Endodermal cell (in vitro differentiated cells): ENCODE results near the gene CREBL2. TPM values are rescaled to one million over a fixed set of nuclear protein-coding genes. Genes with fewer than 3 reads are reported as not detected.

Experiments
- DNase-seq: peaks from one replicate; pipeline ENCODE4 v3.0.0-alpha.2; 2017
- H3K27ac ChIP-seq: 2 replicates; pipeline ENCODE4 v1.5.1; 2013; ENCODE audit warnings: mild to moderate bottlenecking, low read depth, low read length, moderate library complexity
- H3K27me3 ChIP-seq: 2 replicates; pipeline ENCODE4 v1.6.1; 2013; ENCODE audit warnings: mild to moderate bottlenecking, low read length, moderate library complexity; ENCODE audit not compliant: insufficient read depth, control insufficient read depth, poor library complexity, severe bottlenecking
- H3K36me3 ChIP-seq: 2 replicates; pipeline ENCODE4 v1.7.0; 2013; ENCODE audit warnings: mild to moderate bottlenecking, low read length, moderate library complexity; ENCODE audit not compliant: control insufficient read depth, insufficient read depth
- H3K4me1 ChIP-seq: one replicate; pipeline ENCODE4 v1.7.0; 2013; ENCODE audit warnings: low read length; ENCODE audit not compliant: control insufficient read depth, insufficient read depth
- H3K4me3 ChIP-seq: 2 replicates; pipeline ENCODE4 v1.5.1; 2013; ENCODE audit warnings: mild to moderate bottlenecking, low read length, moderate library complexity
- H3K9ac ChIP-seq: 2 replicates; pipeline ENCODE4 v1.6.1; 2013; ENCODE audit warnings: mild to moderate bottlenecking, low read length, moderate library complexity; ENCODE audit not compliant: poor library complexity, severe bottlenecking; ENCODE audit errors: extremely low read depth
- H3K9me3 ChIP-seq: 2 replicates; pipeline ENCODE4 v1.6.1; 2013; ENCODE audit warnings: mild to moderate bottlenecking, low read length, moderate library complexity; ENCODE audit not compliant: control insufficient read depth
- H3K27ac Mint-ChIP-seq: 2 replicates; pipeline ENCODE4 v1.8.0; 2020; ENCODE audit warnings: mixed read lengths
- H3K27me3 Mint-ChIP-seq: 2 replicates; pipeline ENCODE4 v1.8.0; 2021; ENCODE audit warnings: mild to moderate bottlenecking, mixed read lengths; ENCODE audit not compliant: insufficient read depth
- H3K36me3 Mint-ChIP-seq: 2 replicates; pipeline ENCODE4 v1.8.0; 2020; ENCODE audit warnings: low read depth, mixed read lengths
- H3K4me1 Mint-ChIP-seq: 2 replicates; pipeline ENCODE4 v1.8.0; 2020; ENCODE audit warnings: mixed read lengths
- H3K4me3 Mint-ChIP-seq: 2 replicates; pipeline ENCODE4 v1.8.0; 2020; ENCODE audit warnings: mild to moderate bottlenecking, moderate library complexity, mixed read lengths
- H3K9me3 Mint-ChIP-seq: 2 replicates; pipeline ENCODE4 v1.8.0; 2020; ENCODE audit warnings: mild to moderate bottlenecking, mixed read lengths
- CTCF ChIP-seq: fragments of 200-600 bp; sonication (generic); conservative IDR thresholded peaks from 2 replicates; pipeline ENCODE4 v1.5.0; 2021; ENCODE audit warnings: antibody characterized with exemption, mild to moderate bottlenecking
- WGBS, 2 experiments: methylation state at CpG; one replicate each; pipeline versions ENCODE4 v1.1.5 to v1.1.7; 2013; ENCODE audit warnings: missing lambda C conversion rate in 2 of 2, mixed read lengths in 1 of 2; ENCODE audit not compliant: insufficient coverage in 1 of 2, insufficient read length in 1 of 2; 5-methylcytosine and 5-hydroxymethylcytosine counted together
- total RNA-seq, 2 donors: library from RNA; stranded (reverse); fragmentation: NEBNext Ultra II Directional in 1 of 2; extraction: Animal tissue kit (Norgen Biotek cat#: 25700) in 1 of 2; gene quantifications; 2 replicates in 1 of 2; 3 replicates in 1 of 2; pipeline ENCODE4 v1.2.1, GENCODE V29; 2021

Gene CREBL2
- total RNA-seq, 2 donors from 2014 or later, result 27.2 to 46.9 TPM

GRCh38 chr12:12691549-12691948 lies 79.9 kb downstream of the CREBL2 start:
- no peak overlapping the region for H3K4me3 Mint-ChIP-seq
- no peaks in the 10 kb centered on the region for H3K9me3 Mint-ChIP-seq
- H3K9me3 ChIP-seq, result no peaks in the 10 kb centered on the region
- no peaks in the 10 kb centered on the region for H3K36me3 ChIP-seq
- no peaks in the 10 kb centered on the region for H3K27me3 ChIP-seq
- peaks cover 18% of the 10 kb centered on the region for H3K4me1 ChIP-seq
- no peak for TF ChIP-seq CTCF
- H3K4me3 ChIP-seq, result peak overlapping the region; percentile 10
- peaks cover 31% of the 10 kb centered on the region for H3K4me1 Mint-ChIP-seq
- 94 to 99% methylated on average over 2 of the region's 2 CpGs for WGBS, 2 experiments
- no peak overlapping the region for H3K27ac Mint-ChIP-seq
- no peak overlapping the region for H3K9ac ChIP-seq
- no peak for DNase-seq
- H3K36me3 Mint-ChIP-seq, result no peaks in the 10 kb centered on the region
- no peak overlapping the region for H3K27ac ChIP-seq
- H3K27me3 Mint-ChIP-seq, result no peaks in the 10 kb centered on the region

- no peaks in the 10 kb centered on the region for H3K36me3 Mint-ChIP-seq
- H3K9me3 ChIP-seq, result no peaks in the 10 kb centered on the region
- no peaks in the 10 kb centered on the region for H3K27me3 ChIP-seq
- 74 to 98% methylated on average over 3 of the region's 3 CpGs for WGBS, 2 experiments
- no peak overlapping the region for H3K9ac ChIP-seq
- H3K4me3 Mint-ChIP-seq, result no peak overlapping the region
- no peaks in the 10 kb centered on the region for H3K27me3 Mint-ChIP-seq
- no peak overlapping the region for H3K27ac ChIP-seq
- peak overlapping the region; percentile 7 for H3K27ac Mint-ChIP-seq
- peaks cover 38% of the 10 kb centered on the region for H3K4me1 Mint-ChIP-seq
- no peak for TF ChIP-seq CTCF
- H3K4me3 ChIP-seq, result no peak overlapping the region
- H3K4me1 ChIP-seq, result peaks cover 18% of the 10 kb centered on the region
- H3K36me3 ChIP-seq, result no peaks in the 10 kb centered on the region
- DNase-seq, result peak; percentile 60
- H3K9me3 Mint-ChIP-seq, result no peaks in the 10 kb centered on the region
Measured at GRCh38 chr12:12693111-12693671, 81.5 kb downstream of the CREBL2 start.

Other genes starting within 250 kb of the CREBL2 start
- gene DUSP16, start 49.0 kb upstream of the CREBL2 start, total RNA-seq, result 10 to 100 TPM; 28.1 to 42.5 TPM
- gene GPR19, start 84.3 kb downstream of the CREBL2 start, total RNA-seq, result 1 to 10 TPM; 5.4 to 7.2 TPM
- 10 to 100 TPM; 40.1 to 63.9 TPM for gene CDKN1B, start 105.5 kb downstream of the CREBL2 start, total RNA-seq
- gene APOLD1, start 173.8 kb downstream of the CREBL2 start, total RNA-seq, result 1 to 10 TPM; 1.8 to 3.2 TPM
- 100 to 1,000 TPM in 1 of 2 donors, 10 to 100 TPM in 1; 92.3 to 154 TPM for gene DDX47, start 201.5 kb downstream of the CREBL2 start, total RNA-seq